ENCODE data around the gene GOLGA7B.

Gene GOLGA7B

DNA sequence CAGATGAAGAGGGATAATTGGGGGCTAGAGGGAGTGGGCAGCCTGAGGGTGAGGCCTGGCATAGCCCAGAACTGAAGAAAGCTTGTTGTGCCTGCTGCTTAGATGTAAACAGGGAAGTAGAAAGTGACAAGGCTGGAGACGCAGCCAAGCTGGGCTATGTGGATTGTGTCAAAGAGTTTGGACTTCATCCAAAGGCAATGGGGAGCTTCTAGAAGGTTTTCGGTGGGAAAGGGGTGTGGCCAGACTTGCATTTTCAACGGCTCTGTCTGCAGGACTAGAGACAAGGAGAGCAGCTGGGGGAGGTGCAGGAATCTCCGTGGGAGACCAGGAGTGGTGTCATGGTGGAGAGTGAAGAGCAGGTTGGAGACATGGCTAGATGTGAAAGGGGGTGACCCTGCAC is 48.8 kb downstream of the GOLGA7B start:
- TF ChIP-seq, protein P1, sequence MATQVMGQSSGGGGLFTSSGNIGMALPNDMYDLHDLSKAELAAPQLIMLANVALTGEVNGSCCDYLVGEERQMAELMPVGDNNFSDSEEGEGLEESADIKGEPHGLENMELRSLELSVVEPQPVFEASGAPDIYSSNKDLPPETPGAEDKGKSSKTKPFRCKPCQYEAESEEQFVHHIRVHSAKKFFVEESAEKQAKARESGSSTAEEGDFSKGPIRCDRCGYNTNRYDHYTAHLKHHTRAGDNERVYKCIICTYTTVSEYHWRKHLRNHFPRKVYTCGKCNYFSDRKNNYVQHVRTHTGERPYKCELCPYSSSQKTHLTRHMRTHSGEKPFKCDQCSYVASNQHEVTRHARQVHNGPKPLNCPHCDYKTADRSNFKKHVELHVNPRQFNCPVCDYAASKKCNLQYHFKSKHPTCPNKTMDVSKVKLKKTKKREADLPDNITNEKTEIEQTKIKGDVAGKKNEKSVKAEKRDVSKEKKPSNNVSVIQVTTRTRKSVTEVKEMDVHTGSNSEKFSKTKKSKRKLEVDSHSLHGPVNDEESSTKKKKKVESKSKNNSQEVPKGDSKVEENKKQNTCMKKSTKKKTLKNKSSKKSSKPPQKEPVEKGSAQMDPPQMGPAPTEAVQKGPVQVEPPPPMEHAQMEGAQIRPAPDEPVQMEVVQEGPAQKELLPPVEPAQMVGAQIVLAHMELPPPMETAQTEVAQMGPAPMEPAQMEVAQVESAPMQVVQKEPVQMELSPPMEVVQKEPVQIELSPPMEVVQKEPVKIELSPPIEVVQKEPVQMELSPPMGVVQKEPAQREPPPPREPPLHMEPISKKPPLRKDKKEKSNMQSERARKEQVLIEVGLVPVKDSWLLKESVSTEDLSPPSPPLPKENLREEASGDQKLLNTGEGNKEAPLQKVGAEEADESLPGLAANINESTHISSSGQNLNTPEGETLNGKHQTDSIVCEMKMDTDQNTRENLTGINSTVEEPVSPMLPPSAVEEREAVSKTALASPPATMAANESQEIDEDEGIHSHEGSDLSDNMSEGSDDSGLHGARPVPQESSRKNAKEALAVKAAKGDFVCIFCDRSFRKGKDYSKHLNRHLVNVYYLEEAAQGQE (IDR thresholded peaks at IDR 0.05; ENCODE audit: insufficient read depth in 1 of 2, low read depth in 2 of 2, low read length in 2 of 2), result no peak
- TF ChIP-seq TAF1 (IDR thresholded peaks at IDR 0.05; ENCODE audit: borderline replicate concordance, insufficient read depth, low read length) (no peak), SIN3A (IDR thresholded peaks at IDR 0.05; ENCODE audit: borderline replicate concordance, insufficient read depth, low read length) (no peak), POLR2AphosphoS5 (IDR thresholded peaks at IDR 0.05; ENCODE audit: low read depth, low read length) (no peak), FOXP2 (optimal IDR thresholded peaks at IDR 0.05; ENCODE audit: borderline replicate concordance, extremely low read depth, extremely low read length, insufficient read depth) (no peak)

DNA sequence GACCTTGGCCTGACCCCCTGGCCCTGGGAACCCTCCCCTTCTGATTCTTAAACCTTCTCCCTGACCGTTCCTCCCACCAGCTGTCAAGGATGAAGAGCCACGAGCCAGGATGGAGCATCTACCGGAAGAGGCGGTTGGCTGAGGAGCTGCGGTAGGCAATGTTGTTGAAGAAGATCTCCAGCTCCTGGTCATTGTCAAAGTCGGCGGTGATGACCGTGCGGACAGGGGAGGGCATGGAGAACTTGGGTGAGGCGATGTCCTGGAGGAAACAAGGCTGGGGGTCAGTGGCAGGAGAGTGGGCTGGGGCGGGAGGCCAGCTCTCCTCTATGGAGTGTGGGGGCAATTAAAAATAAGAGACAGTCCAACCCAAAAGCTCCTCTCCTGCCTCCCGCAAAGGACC is 51.7 kb downstream of the GOLGA7B start:
- TF ChIP-seq, protein P1 (IDR thresholded peaks at IDR 0.05; ENCODE audit: insufficient read depth in 1 of 2, low read depth in 2 of 2, low read length in 2 of 2), result no peak
- TF ChIP-seq POLR2AphosphoS5 (IDR thresholded peaks at IDR 0.05; ENCODE audit: low read depth, low read length), result no peak
- no peak for TF ChIP-seq SIN3A (IDR thresholded peaks at IDR 0.05; ENCODE audit: borderline replicate concordance, insufficient read depth, low read length)
- TF ChIP-seq TAF1 (IDR thresholded peaks at IDR 0.05; ENCODE audit: borderline replicate concordance, insufficient read depth, low read length), result no peak
- TF ChIP-seq FOXP2 (optimal IDR thresholded peaks at IDR 0.05; ENCODE audit: borderline replicate concordance, extremely low read depth, extremely low read length, insufficient read depth), result no peak

DNA sequence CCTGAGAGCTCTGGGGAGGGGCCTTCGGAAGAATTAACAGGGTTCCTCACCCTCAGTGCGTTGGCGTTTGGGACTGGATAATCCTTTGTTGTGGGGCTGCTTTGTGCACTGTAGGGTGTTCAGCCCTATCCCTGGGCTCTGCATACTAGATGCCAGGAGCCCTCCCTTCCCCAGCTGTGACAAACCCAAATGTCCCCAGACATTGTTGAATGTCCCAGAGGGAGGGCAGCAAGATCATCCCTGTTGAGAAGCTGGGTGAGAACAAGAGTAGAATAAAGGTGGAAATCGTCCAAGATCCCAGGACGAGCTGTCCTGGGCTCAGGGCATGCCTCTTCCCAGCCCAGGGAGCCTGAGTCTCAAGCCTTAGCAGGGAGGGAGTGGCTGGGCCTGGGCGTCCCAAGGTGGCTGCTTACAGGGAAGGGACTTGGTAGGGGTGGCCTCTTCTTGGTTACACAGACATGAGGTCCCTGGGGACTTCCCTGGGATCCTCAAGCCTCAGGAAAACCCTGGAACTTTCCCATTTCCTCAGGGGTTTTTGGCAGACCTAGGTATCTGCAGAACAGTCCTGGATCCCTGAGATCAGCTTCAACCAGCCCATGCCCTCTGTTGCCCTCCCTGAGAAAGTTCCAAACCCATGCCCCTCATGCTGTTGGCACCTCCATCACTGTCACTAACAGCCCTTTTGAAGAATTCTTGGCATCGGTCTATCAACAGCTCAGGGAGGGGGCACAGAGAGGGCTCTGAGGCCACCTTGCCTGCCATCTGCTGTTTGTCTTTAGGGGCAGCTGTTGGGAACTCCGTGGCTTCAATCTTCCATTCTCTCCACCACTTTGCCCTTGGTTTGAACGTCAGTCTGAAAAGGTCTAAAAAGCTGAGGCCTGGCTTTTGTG is 53.7 kb downstream of the GOLGA7B start:
- TF ChIP-seq POLR2AphosphoS5 (IDR thresholded peaks at IDR 0.05; ENCODE audit: low read depth, low read length) (no peak), FOXP2 (optimal IDR thresholded peaks at IDR 0.05; ENCODE audit: borderline replicate concordance, extremely low read depth, extremely low read length, insufficient read depth) (no peak), SIN3A (IDR thresholded peaks at IDR 0.05; ENCODE audit: borderline replicate concordance, insufficient read depth, low read length) (no peak), TAF1 (IDR thresholded peaks at IDR 0.05; ENCODE audit: borderline replicate concordance, insufficient read depth, low read length) (no peak)
- TF ChIP-seq, protein P1 (IDR thresholded peaks at IDR 0.05; ENCODE audit: insufficient read depth in 1 of 2, low read depth in 2 of 2, low read length in 2 of 2), result no peak

DNA sequence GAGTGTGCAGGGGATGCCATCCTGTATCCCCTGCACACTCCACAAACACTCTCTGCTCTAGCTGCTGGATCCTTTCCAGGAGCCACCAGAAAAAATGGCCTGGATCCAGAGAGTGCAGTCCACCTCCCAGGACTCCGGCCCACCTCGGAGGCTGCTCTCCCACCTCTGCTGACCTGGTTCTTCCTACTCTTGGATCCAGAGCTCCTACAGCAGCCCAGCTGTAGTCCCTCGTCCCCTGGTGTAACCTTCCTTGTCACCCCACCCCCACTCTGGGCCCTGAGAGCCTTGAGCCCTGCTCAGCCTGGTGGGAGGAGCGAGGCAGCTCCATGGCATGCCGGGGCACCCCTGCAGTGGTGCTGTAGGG is 54.4 kb downstream of the GOLGA7B start:
- no peak for TF ChIP-seq POLR2AphosphoS5 (IDR thresholded peaks at IDR 0.05; ENCODE audit: low read depth, low read length)
- no peak for TF ChIP-seq FOXP2 (optimal IDR thresholded peaks at IDR 0.05; ENCODE audit: borderline replicate concordance, extremely low read depth, extremely low read length, insufficient read depth)
- no peak for TF ChIP-seq SIN3A (IDR thresholded peaks at IDR 0.05; ENCODE audit: borderline replicate concordance, insufficient read depth, low read length)
- TF ChIP-seq, protein P1 (IDR thresholded peaks at IDR 0.05; ENCODE audit: insufficient read depth in 1 of 2, low read depth in 2 of 2, low read length in 2 of 2), result no peak
- TF ChIP-seq TAF1 (IDR thresholded peaks at IDR 0.05; ENCODE audit: borderline replicate concordance, insufficient read depth, low read length), result no peak
